HepG2 (cell line): Measurements from ENCODE around the gene NR5A2. TPM values are rescaled to one million over a fixed set of nuclear protein-coding genes. Genes with fewer than 3 reads are reported as not detected.

ENCODE experiments used
- ATAC-seq: fragments of 200-7000 bp; cut with Tn5 transposase; 3 replicates; pipeline ENCODE4 v1.9.1; 2020; ENCODE audit warnings: mild to moderate bottlenecking, moderate library complexity
- Bru-seq: library from RNA; stranded (reverse); fragments of 400-500 nt; gene quantifications from one replicate; lab custom pipeline; 2021; lab: Mats Ljungman, UMichigan
- BruChase-seq, 2 experiments: library from RNA; stranded (reverse); fragments of 400-500 nt; gene quantifications; one replicate each; lab custom pipeline; 2021; lab: Mats Ljungman, UMichigan
- BruUV-seq: library from RNA; stranded (reverse); fragments of 400-500 nt; replicated peaks from 2 replicates; lab custom pipeline; 2021; lab: Mats Ljungman, UMichigan
- CTCF ChIA-PET: fragments of 300-600 bp; formaldehyde crosslinking; extraction: SDS; loops from one replicate; lab custom pipeline; 2021; ENCODE audit warnings: low total read pairs, inconsistent platforms, low intra/inter-chr PET ratio; lab: Yijun Ruan, JAX
- POLR2A ChIA-PET: fragments of 350-600 bp; sonication (Branson Sonifier 250); formaldehyde crosslinking; loops from one replicate; lab custom pipeline; 2020; ENCODE audit warnings: antibody characterized with exemption, inconsistent platforms; lab: Yijun Ruan, JAX
- DNase-seq: peaks from one replicate; pipeline ENCODE4 v3.0.0-alpha.2; 2015; ENCODE audit warnings: low spot score
- FAIRE-seq: peaks from 3 replicates; lab custom pipeline; 2011; peaks lifted over from hg19 to GRCh38; lab: Jason Lieb, UNC
- H2AFZ ChIP-seq: one replicate; pipeline ENCODE4 v1.6.1; 2011; ENCODE audit warnings: low read length, inconsistent platforms
- H3K27ac ChIP-seq: fragments of 300-600 bp; 3 replicates; pipeline ENCODE4 v1.8.0; 2011; ENCODE audit warnings: mixed run types, mild to moderate bottlenecking, mixed read lengths, low read length, inconsistent platforms; ENCODE audit not compliant: insufficient read depth; ENCODE audit errors: extremely low read length
- H3K27me3 ChIP-seq, 2 experiments: fragments of 200-600 bp in 1 of 2; 2 replicates in 1 of 2; 3 replicates in 1 of 2; pipeline versions ENCODE4 v1.6.0 to v1.8.0; 2011; ENCODE audit warnings: low read length in 2 of 2, mild to moderate bottlenecking in 2 of 2, moderate library complexity in 2 of 2, inconsistent platforms in 1 of 2; ENCODE audit not compliant: insufficient read depth in 2 of 2, control insufficient read depth in 1 of 2
- H3K36me3 ChIP-seq, 2 experiments: fragments of 200-600 bp in 1 of 2; replicated peaks in 1 of 2; 2 replicates in 1 of 2; 3 replicates in 1 of 2; pipeline versions ENCODE4 v1.5.1 to v1.8.0; 2011; ENCODE audit warnings: low read length in 2 of 2, inconsistent platforms in 1 of 2; ENCODE audit not compliant: insufficient read depth in 2 of 2, control insufficient read depth in 1 of 2
- H3K4me1 ChIP-seq: 2 replicates; pipeline ENCODE4 v1.5.1; 2012; ENCODE audit warnings: low read length, inconsistent platforms; ENCODE audit not compliant: insufficient read depth
- H3K4me2 ChIP-seq: 2 replicates; pipeline ENCODE4 v1.6.0; 2011; ENCODE audit warnings: low read depth, low read length, inconsistent platforms
- H3K4me3 ChIP-seq, 3 experiments: fragments of 200-600 bp in 1 of 3; sonication (generic), shearing (Covaris generic) in 1 of 3; replicated peaks in 1 of 3; 2 replicates each; pipeline ENCODE4 v1.5.1; 2011 to 2016; ENCODE audit warnings: low read length in 3 of 3, inconsistent platforms in 2 of 3, low read depth in 2 of 3, mild to moderate bottlenecking in 2 of 3, control low read depth in 1 of 3, mixed read lengths in 1 of 3; ENCODE audit not compliant: insufficient read depth in 1 of 3
- H3K79me2 ChIP-seq: one replicate; pipeline ENCODE4 v1.6.1; 2011; ENCODE audit warnings: low read length, inconsistent platforms; ENCODE audit not compliant: insufficient read depth
- H3K9ac ChIP-seq: 2 replicates; pipeline ENCODE4 v1.6.0; 2011; ENCODE audit warnings: mild to moderate bottlenecking, low read depth, low read length, inconsistent platforms; ENCODE audit not compliant: insufficient read depth
- H3K9me3 ChIP-seq: 2 replicates; pipeline ENCODE4 v1.5.1; 2012; ENCODE audit warnings: mild to moderate bottlenecking, low read length
- H4K20me1 ChIP-seq: 2 replicates; pipeline ENCODE4 v1.6.0; 2011; ENCODE audit warnings: inconsistent platforms, mild to moderate bottlenecking, low read length, moderate library complexity; ENCODE audit not compliant: insufficient read depth
- CEBPB ChIP-seq: IDR thresholded peaks from 2 replicates; pipeline ENCODE4 v1.6.1; 2011; ENCODE audit warnings: low read depth, low read length, improper control_type of control experiment, borderline replicate concordance
- CREB1 ChIP-seq, 2 experiments: fragments of 450-650 bp in 1 of 2; IDR thresholded peaks; 2 replicates each; pipeline ENCODE4 v1.6.1; 2016 to 2017; ENCODE audit warnings: control low read depth in 1 of 2, mild to moderate bottlenecking in 1 of 2, missing compliant biosample characterization in 1 of 2, missing genetic modification characterization in 1 of 2
- FOXJ3 ChIP-seq: sonication (generic); formaldehyde crosslinking; IDR thresholded peaks from 2 replicates; pipeline ENCODE4 v1.4.0; 2020; ENCODE audit warnings: missing genetic modification reagents, mild to moderate bottlenecking, borderline replicate concordance
- HNF4A ChIP-seq: sonication (generic); formaldehyde crosslinking; IDR thresholded peaks from 2 replicates; pipeline ENCODE4 v1.4.0; 2020; ENCODE audit warnings: missing genetic modification reagents
- MXI1 ChIP-seq: IDR thresholded peaks from 3 replicates; pipeline ENCODE4 v1.6.1; 2012; ENCODE audit warnings: low read depth, low read length, inconsistent platforms, borderline replicate concordance
- RAD51 ChIP-seq: fragments of 450-650 bp; IDR thresholded peaks from 2 replicates; pipeline ENCODE4 v1.6.1; 2016; ENCODE audit warnings: borderline replicate concordance
- ZNF883 ChIP-seq: sonication (generic); formaldehyde crosslinking; IDR thresholded peaks from 2 replicates; pipeline ENCODE4 v1.5.1; 2020; ENCODE audit warnings: mild to moderate bottlenecking, missing genetic modification reagents; ENCODE audit errors: not compliant biosample characterization
- WGBS: methylation state at CpG from one replicate; pipeline ENCODE4 v1.1.6; 2017; ENCODE audit warnings: low lambda C conversion rate; 5-methylcytosine and 5-hydroxymethylcytosine counted together
- in situ Hi-C: cut with HindIII; loops from 2 replicates; pipeline ENCODE4 v1.10.0; 2017; ENCODE audit warnings: low pct_unique_long_range_greater_than_20kb; ENCODE audit not compliant: extremely low pct_ligation_motif_present
- intact Hi-C: fragments of 100-400 bp; cut with micrococcal nuclease; formaldehyde crosslinking; loops from one replicate; pipeline ENCODE4 v1.10.0; 2022; ENCODE audit not compliant: unreplicated experiment
- long read RNA-seq, 2 experiments: library from RNA in 1 of 2; library from polyadenylated mRNA in 1 of 2; stranded (forward) in 1 of 2; unstranded in 1 of 2; transcript quantifications; one replicate each; pipeline ENCODE4 v2.0.0, GENCODE V29; 2019 to 2022
- polyA minus RNA-seq, 3 experiments: library from RNA; depleted of rRNA, polyadenylated mRNA; stranded (reverse); fragments of >200 nt; gene quantifications; 2 replicates each; pipeline ENCODE4 v1.2.3, GENCODE V29; 2011; ENCODE audit warnings: low replicate concordance in 1 of 3
- polyA plus RNA-seq, 8 experiments: library from polyadenylated mRNA; depleted of rRNA in 3 of 8; stranded (reverse) in 7 of 8; unstranded in 1 of 8; fragments of >200 nt; fragmentation: Illumina TruSeq in 4 of 8; extraction: Trizol in 4 of 8; gene quantifications; 2 replicates each; pipeline versions ENCODE4 v1.2.1 to v1.2.3, GENCODE V29; 2011 to 2016; ENCODE audit warnings: low read depth in 4 of 8, missing spikeins in 1 of 8, mixed read lengths in 1 of 8; ENCODE audit not compliant: insufficient read depth in 1 of 8
- total RNA-seq, 5 experiments: library from RNA; depleted of rRNA; stranded (reverse); fragments of >200 nt; fragmentation: Illumina TruSeq; extraction: Trizol; gene quantifications; 2 replicates each; pipeline ENCODE4 v1.2.3, GENCODE V29; 2016; ENCODE audit warnings: low read depth in 1 of 5
- TF ChIP-seq, protein P1 (sequence below): IDR thresholded peaks from 2 replicates; pipeline ENCODE4 v1.6.1; 2012; ENCODE audit warnings: low read depth, low read length, improper control_type of control experiment
- TF ChIP-seq, protein P2 (sequence below), 2 experiments: sonication (generic) in 1 of 2; formaldehyde crosslinking in 1 of 2; IDR thresholded peaks; 2 replicates each; pipeline versions ENCODE4 v1.5.1 to v1.6.1; 2011 to 2020; ENCODE audit warnings: borderline replicate concordance in 1 of 2, low read depth in 1 of 2, low read length in 1 of 2, mild to moderate bottlenecking in 1 of 2, missing genetic modification reagents in 1 of 2, moderate library complexity in 1 of 2

The NR5A2 gene
- total RNA-seq (2016; rRNA removed; fragmentation: Illumina TruSeq; extraction: Trizol) (2.8 and 2.9 TPM in 2 replicates), polyA plus RNA-seq (2011; rRNA removed) (0.12 and 0.24 TPM in 2 replicates), polyA minus RNA-seq (2011; rRNA and poly(A)+ RNA removed; ENCODE audit: low replicate concordance) (0.10 TPM in 1 of 2 replicates, not detected in the other), Bru-seq, nascent RNA (percentile 45 among the genes with signal in this experiment), BruChase-seq, experiment 1, labeled RNA remaining after a 6-hour chase (percentile 35 among the genes with signal in this experiment), BruChase-seq, experiment 2, labeled RNA remaining after a 2-hour chase (percentile 41 among the genes with signal in this experiment)
- 1.1 and 1.9 TPM in 2 replicates for total RNA-seq (2016; cell fraction: cytosol; rRNA removed; fragmentation: Illumina TruSeq; extraction: Trizol; ENCODE audit: low read depth)
- total RNA-seq (2016; cell fraction: insoluble cytoplasmic fraction; rRNA removed; fragmentation: Illumina TruSeq; extraction: Trizol): 2.4 and 4.2 TPM in 2 replicates
- 1.6 TPM in 2 replicates for total RNA-seq (2016; cell fraction: membrane; rRNA removed; fragmentation: Illumina TruSeq; extraction: Trizol)
- total RNA-seq (2016; cell fraction: nucleus; rRNA removed; fragmentation: Illumina TruSeq; extraction: Trizol): 5.1 and 5.5 TPM in 2 replicates
- 0.08 and 0.19 TPM in 2 replicates for polyA plus RNA-seq (2011; cell fraction: cytosol; rRNA removed)
- 0.32 and 0.33 TPM in 2 replicates for polyA plus RNA-seq (2011; cell fraction: nucleus; rRNA removed)
- 0.12 and 0.17 TPM in 2 replicates for polyA plus RNA-seq (2012)
- 0.09 and 0.17 TPM in 2 replicates for polyA plus RNA-seq (2016; cell fraction: cytosol; fragmentation: Illumina TruSeq; extraction: Trizol; ENCODE audit: low read depth)
- 2.0 and 2.5 TPM in 2 replicates for polyA plus RNA-seq (2016; cell fraction: insoluble cytoplasmic fraction; fragmentation: Illumina TruSeq; extraction: Trizol; ENCODE audit: low read depth)
- 0.42 and 0.54 TPM in 2 replicates for polyA plus RNA-seq (2016; cell fraction: membrane; fragmentation: Illumina TruSeq; extraction: Trizol; ENCODE audit: low read depth)
- polyA plus RNA-seq (2016; cell fraction: nucleus; fragmentation: Illumina TruSeq; extraction: Trizol; ENCODE audit: insufficient read depth, low read depth): 2.8 and 3.1 TPM in 2 replicates
- polyA minus RNA-seq (2011; cell fraction: cytosol; rRNA and poly(A)+ RNA removed): 0.35 and 0.40 TPM in 2 replicates
- polyA minus RNA-seq (2011; cell fraction: nucleus; rRNA and poly(A)+ RNA removed): 0.99 and 1.4 TPM in 2 replicates
- long read RNA-seq, experiment 1, partial matches to known transcripts: 0 of 2 reads
- long read RNA-seq, experiment 1, other reads (novel, unspliced or antisense): 2 of 2 reads
- long read RNA-seq, experiment 2, partial matches to known transcripts: 2 of 3 reads
- long read RNA-seq, experiment 2, other reads (novel, unspliced or antisense): 1 of 3 reads

DNA sequence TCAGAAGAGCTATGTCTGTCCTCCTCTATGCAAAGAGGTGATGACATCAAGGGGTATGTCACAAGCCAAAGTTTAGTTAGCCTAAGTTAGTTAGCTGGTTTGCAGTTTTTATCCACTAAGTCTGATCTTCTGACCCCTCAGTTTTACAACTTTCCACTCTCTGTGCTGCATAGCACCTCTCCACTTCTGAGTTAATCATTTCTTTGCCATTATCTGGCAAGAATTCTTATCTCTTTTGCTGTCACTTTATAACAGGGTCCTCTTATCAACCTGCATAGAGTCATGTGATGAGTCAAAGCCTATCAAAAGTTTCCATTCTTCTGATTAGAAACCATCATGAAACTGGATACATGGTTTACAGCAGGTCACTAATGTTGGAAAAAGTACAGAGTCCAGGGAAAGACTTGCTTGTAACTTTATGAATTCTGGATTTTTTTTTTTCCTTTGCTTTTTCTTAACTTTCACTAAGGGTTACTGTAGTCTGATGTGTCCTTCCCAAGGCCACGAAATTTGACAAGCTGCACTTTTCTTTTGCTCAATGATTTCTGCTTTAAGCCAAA lies at the start of gene NR5A2:
NR5A2 (plus strand) TSS at position 447 of the 560 bp plus-strand sequence. CDS start 138 bp downstream, outside the sequence.
- BruUV-seq: no TSS peak
- Histone ChIP-seq H3K4me2 (peak within 1 kb of the TSS; percentile 85), H3K9me3 (no peaks in the 10 kb centered on the region), H3K4me3 (peak within 1 kb of the TSS in 2 of 3 experiments; percentile 50 to 70; a peak in 2 of 6 replicates), H3K9ac (no peak within 1 kb of the TSS), H3K4me1 (peaks cover 24% of the 10 kb centered on the region), H3K27ac (no peak within 1 kb of the TSS), H3K79me2 (no peaks in the 10 kb centered on the region), H3K27me3 (peaks cover 2 to 32% of the 10 kb centered on the region in 2 experiments; a peak in 4 of 5 replicates), H2AFZ (no peak within 1 kb of the TSS), H4K20me1 (no peaks in the 10 kb centered on the region), H3K36me3 (no peaks in the 10 kb centered on the region)
- POLR2A ChIA-PET: no interaction called here
- 3% methylated on average over 1 of the region's 1 CpG for WGBS
- CTCF ChIA-PET: no interaction called here
- DNase-seq (peak; percentile 39), ATAC-seq (peak; percentile 57), FAIRE-seq (no peak)
- in situ Hi-C loops (no loop called here), intact Hi-C loops (no loop called here)
- TF ChIP-seq CREB1 (IDR thresholded peaks at IDR 0.05): no peak
- peak; percentile 64 for TF ChIP-seq CREB1 (CRISPR knock-in tag; IDR thresholded peaks at IDR 0.05)
- TF ChIP-seq CEBPB: peak; percentile 1; the same call in 1 of the 2 replicates
- no peak for TF ChIP-seq MXI1
- 0 out of 2 replicates have a peak, but pooled peaks have one; percentile 11 for TF ChIP-seq HNF4A (CRISPR knock-in tag)
- TF ChIP-seq FOXJ3 (CRISPR knock-in tag): 0 out of 2 replicates have a peak, but pooled peaks have one; percentile 23
- TF ChIP-seq, protein P1, sequence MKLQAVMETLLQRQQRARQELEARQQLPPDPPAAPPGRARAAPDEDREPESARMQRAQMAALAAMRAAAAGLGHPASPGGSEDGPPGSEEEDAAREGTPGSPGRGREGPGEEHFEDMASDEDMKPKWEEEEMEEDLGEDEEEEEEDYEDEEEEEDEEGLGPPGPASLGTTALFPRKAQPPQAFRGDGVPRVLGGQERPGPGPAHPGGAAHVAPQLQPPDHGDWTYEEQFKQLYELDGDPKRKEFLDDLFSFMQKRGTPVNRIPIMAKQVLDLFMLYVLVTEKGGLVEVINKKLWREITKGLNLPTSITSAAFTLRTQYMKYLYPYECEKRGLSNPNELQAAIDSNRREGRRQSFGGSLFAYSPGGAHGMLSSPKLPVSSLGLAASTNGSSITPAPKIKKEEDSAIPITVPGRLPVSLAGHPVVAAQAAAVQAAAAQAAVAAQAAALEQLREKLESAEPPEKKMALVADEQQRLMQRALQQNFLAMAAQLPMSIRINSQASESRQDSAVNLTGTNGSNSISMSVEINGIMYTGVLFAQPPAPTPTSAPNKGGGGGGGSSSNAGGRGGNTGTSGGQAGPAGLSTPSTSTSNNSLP: peak; percentile 87
- TF ChIP-seq, protein P2, sequence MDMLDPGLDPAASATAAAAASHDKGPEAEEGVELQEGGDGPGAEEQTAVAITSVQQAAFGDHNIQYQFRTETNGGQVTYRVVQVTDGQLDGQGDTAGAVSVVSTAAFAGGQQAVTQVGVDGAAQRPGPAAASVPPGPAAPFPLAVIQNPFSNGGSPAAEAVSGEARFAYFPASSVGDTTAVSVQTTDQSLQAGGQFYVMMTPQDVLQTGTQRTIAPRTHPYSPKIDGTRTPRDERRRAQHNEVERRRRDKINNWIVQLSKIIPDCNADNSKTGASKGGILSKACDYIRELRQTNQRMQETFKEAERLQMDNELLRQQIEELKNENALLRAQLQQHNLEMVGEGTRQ (IDR thresholded peaks at IDR 0.05; ENCODE audit: low read depth, low read length): peak; percentile 50; the same call in 1 of the 2 replicates
- TF ChIP-seq, protein P2 (CRISPR knock-in tag; IDR thresholded peaks at IDR 0.05; ENCODE audit: borderline replicate concordance): no peak; the same call in 1 of the 2 replicates
- no peak for TF ChIP-seq ZNF883
- TF ChIP-seq RAD51: 0 out of 2 replicates have a peak, but pooled peaks have one; percentile 9
